GM12878 (cell line): ENCODE results near the gene TLNRD1.

Experiments used
- CTCF ChIP-seq, 3 experiments: IDR thresholded peaks in 2 of 3; conservative IDR thresholded peaks in 1 of 3; 2 replicates each; pipeline ENCODE4 v1.5.1; 2011; ENCODE audit warnings: low read depth in 3 of 3, low read length in 3 of 3, mild to moderate bottlenecking in 3 of 3, control low read depth in 2 of 3, moderate library complexity in 2 of 3, inconsistent platforms in 1 of 3, mixed read lengths in 1 of 3; ENCODE audit not compliant: control insufficient read depth in 2 of 3, insufficient read depth in 1 of 3; ENCODE audit errors: extremely low read depth in 1 of 3
- EZH2 ChIP-seq: IDR thresholded peaks from 2 replicates; pipeline ENCODE4 v1.6.1; 2012; ENCODE audit warnings: low read depth, mild to moderate bottlenecking, control low read depth, inconsistent platforms, low read length, borderline replicate concordance; ENCODE audit not compliant: control insufficient read depth
- HCFC1 ChIP-seq: fragments of 150-350 bp; IDR thresholded peaks from 2 replicates; pipeline ENCODE4 v1.6.1; 2014; ENCODE audit warnings: low read length
- MLLT1 ChIP-seq: fragments of 450-650 bp; IDR thresholded peaks from 2 replicates; pipeline ENCODE4 v1.6.1; 2016; ENCODE audit warnings: mild to moderate bottlenecking
- POLR2A ChIP-seq: IDR thresholded peaks from 2 replicates; pipeline ENCODE4 v1.6.1; 2011; ENCODE audit warnings: low read depth, mild to moderate bottlenecking, low read length
- PRDM15 ChIP-seq: fragments of 450-650 bp; formaldehyde crosslinking; IDR thresholded peaks from 2 replicates; pipeline ENCODE4 v1.4.0; 2020; ENCODE audit warnings: mild to moderate bottlenecking, moderate library complexity
- SPI1 ChIP-seq: IDR thresholded peaks from 2 replicates; pipeline ENCODE4 v1.6.1; 2011; ENCODE audit warnings: low read depth, mild to moderate bottlenecking, low read length, moderate library complexity, borderline replicate concordance; ENCODE audit not compliant: insufficient read depth
- YY1 ChIP-seq: IDR thresholded peaks from 2 replicates; pipeline ENCODE4 v1.6.1; 2011; ENCODE audit warnings: low read depth, mild to moderate bottlenecking, low read length

- TF ChIP-seq SPI1, result no peak
- no peak for TF ChIP-seq CTCF (IDR thresholded peaks at IDR 0.05 in 2 of 3, conservative IDR thresholded peaks at IDR 0.05 in 1 of 3; ENCODE audit: control insufficient read depth in 2 of 3, extremely low read depth in 1 of 3, insufficient read depth in 1 of 3, low read depth in 3 of 3, low read length in 3 of 3)
- no peak for TF ChIP-seq PRDM15 (CRISPR knock-in tag)
- no peak for TF ChIP-seq EZH2
- no peak for TF ChIP-seq MLLT1
- TF ChIP-seq HCFC1, result no peak
- TF ChIP-seq POLR2A, result no peak
- no peak for TF ChIP-seq YY1
These were observed 25.1 kb downstream of the TLNRD1 start for GRCh38 chr15:81025721-81026370.
